NCI-H82 treated with DMSO at 0.1 percent for 48 hours (cell line): ENCODE measurements around the gene PRKG1.

Source experiments
- DNase-seq: peaks from one replicate; lab custom pipeline; 2025; ENCODE audit not compliant: unreplicated experiment; lab: John Stamatoyannopoulos, UW

Gene PRKG1

GRCh38 chr10:51629934-51630639 is 555.8 kb downstream of the PRKG1 start:
- DNase-seq = no peak

GRCh38 chr10:51630640-51631005 is 556.3 kb downstream of the PRKG1 start:
- DNase-seq = no peak

GRCh38 chr10:51635436-51635835 is 561.1 kb downstream of the PRKG1 start:
- DNase-seq = no peak

GRCh38 chr10:51638211-51638610 is 563.9 kb downstream of the PRKG1 start:
- DNase-seq = no peak

DNA sequence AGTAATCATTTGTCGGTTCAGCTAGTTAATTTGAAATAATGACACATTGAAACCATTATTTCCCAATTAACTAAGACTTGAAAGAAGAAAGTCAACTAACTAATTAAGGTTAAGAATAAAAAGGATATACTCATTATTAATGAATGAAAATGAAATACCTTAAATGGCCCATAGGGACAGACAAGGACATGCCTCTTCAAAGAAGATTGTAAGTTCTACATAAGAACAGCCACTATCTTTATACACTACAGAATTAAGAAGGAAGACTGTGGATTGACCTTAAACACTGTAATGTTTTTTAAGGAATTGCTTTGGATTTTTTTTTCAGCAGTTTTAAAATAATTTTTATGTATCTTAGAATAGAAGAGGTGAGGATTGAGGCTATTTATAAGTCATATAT is 564.5 kb downstream of the PRKG1 start:
- no peak for DNase-seq

DNA sequence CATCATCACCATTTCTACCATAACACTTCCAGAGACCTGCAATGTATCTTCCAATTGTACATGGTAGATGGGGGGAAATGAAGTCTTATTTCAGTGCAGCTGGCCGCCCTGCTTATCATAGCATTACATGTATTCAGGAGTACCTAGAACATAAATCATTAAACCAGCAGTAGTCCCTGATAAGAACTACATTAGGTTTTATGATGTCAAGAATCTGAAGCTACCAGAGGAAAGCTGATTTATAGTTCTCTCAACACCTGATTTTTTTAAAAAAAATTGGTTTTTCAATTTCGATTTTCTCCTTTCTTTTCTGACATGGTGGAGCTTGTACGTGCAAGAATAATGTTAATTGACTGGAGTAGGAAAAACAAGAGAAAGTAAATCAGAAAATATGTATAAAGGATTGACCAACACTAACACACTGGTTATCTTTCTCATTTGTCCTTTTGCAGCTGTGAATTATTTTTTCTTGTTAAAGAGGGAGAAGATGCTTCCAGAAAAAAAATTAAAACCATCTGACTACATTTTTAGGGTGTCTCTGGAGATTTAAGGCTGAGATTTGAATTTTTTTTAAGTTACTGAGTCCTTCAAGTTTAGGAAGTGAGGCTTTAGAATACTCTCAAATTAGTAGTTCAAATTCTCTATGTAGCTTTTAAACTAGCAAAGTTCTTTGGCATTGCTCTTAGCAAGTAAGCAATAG is 566.0 kb downstream of the PRKG1 start:
- no peak for DNase-seq

- no peak for DNase-seq
These were observed 568.3 kb downstream of the PRKG1 start for GRCh38 chr10:51642581-51642980.

- DNase-seq = no peak
These were observed 569.4 kb downstream of the PRKG1 start for GRCh38 chr10:51643734-51644133.

- no peak for DNase-seq
These were observed 574.8 kb downstream of the PRKG1 start for GRCh38 chr10:51649064-51649463.

- DNase-seq = no peak
These were observed 576.8 kb downstream of the PRKG1 start for GRCh38 chr10:51651063-51651462.

- no peak for DNase-seq
These were observed 578.7 kb downstream of the PRKG1 start for GRCh38 chr10:51653025-51653424.

DNA sequence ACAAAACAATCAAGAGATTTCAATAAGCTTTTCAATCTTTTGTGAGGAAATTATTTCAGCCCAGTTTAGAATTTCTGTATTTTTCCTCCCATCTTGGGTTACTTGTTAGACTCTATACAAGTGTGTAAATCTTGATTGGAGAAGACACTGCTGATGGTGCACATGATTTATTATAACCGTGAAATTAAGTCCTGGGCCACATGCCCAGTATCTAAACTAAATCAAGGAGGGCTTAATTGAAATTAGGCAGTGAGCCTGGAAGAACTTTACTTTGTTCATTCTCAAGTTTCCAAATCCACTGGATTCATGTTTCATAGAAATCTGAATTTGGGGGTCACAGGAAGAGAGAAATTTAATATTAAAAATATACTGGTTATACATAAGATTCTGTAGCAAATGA is 580.6 kb downstream of the PRKG1 start:
- DNase-seq = no peak

DNA sequence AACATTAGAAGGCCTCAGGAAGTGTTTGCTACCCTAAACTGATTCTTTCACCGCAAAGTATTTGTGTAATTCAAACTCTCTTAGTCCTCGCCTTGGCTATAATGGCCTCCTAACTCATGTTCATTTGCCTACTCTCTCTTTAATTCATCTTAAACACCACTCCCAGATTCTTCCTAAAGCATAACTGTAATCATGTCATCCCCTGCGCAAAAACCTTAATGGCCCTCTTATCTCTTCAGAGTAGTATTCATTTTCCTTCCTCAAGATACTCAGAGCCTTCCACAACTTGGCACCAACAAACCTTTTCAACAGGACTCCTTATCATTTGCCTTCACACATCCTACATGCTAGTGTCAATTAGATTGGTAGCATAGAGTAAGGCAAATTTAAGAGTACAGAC is 582.2 kb downstream of the PRKG1 start:
- DNase-seq = no peak

DNA sequence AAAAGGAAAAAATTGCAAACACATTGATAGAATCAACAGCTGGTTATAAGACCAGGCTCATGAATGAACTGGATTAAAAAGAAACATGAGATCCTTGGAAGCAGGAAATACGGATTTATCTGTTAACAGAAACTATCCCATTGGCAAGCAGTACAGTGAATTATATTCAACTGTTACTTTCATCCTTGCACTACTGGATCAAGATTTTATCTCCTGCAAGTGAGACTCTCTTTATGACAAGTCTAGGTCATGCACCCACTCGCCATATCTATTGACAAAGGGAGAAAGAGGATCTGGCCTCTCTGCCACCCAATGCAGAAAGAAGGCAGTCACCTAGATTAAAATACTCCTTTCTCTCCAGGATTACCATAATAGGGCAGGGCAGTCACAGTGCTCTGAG is 583.7 kb downstream of the PRKG1 start:
- DNase-seq = no peak

DNA sequence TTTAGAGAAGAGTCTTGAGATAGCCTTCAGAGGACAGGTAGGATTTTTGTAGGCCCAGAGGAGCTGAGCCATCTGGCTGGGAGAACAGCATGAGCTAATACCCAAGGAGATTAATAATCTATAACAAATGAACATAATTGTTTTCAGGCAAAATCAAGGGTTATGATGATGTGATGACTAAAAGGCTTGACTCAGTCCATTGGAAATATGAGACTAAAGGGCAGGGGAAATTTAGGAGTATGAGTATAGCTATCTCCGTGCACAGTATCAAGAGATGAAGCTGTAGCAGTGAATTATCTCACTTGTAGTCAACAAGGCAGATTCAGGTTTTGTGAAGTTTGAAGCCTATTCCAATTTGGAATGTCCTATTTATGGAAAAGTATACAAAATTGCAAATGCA is 585.1 kb downstream of the PRKG1 start:
- no peak for DNase-seq

DNA sequence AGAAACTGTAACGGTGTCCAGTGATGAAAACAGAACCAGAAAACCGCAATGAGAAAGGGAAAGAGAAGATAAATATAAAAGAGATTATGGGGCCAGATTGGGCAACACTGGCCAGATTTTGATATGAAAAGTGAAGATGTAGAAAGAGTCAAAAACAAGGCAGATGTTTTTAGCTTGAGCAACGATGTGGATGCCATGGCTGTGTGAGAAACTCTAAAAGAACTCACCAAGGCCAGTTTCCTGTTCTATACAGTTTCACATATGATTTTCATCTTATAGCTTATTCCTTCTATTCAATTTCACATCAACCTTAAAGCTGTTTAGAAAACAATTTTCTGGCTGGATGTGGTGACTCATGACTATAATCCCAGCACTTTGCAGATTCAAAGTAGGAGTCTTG is 588.8 kb downstream of the PRKG1 start:
- DNase-seq = no peak

DNA sequence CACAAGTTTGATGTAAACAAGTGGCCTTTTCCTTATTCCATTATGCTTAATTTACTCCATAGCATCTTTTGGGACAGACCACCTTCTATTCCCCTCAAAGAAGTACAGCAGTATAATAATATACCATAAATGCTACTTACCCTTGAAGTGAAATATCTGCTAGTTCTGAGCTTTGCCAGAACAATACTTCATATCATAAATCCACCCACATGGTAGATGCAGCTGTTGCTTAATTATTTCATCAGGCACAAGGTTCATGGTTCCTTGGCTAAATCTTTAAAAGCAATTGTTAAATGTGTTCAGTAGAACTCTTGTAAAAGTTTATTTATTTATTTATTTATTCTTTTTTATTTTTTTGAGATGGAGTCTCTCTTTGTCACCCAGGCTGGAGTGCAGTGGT is 592.2 kb downstream of the PRKG1 start:
- DNase-seq = no peak

DNA sequence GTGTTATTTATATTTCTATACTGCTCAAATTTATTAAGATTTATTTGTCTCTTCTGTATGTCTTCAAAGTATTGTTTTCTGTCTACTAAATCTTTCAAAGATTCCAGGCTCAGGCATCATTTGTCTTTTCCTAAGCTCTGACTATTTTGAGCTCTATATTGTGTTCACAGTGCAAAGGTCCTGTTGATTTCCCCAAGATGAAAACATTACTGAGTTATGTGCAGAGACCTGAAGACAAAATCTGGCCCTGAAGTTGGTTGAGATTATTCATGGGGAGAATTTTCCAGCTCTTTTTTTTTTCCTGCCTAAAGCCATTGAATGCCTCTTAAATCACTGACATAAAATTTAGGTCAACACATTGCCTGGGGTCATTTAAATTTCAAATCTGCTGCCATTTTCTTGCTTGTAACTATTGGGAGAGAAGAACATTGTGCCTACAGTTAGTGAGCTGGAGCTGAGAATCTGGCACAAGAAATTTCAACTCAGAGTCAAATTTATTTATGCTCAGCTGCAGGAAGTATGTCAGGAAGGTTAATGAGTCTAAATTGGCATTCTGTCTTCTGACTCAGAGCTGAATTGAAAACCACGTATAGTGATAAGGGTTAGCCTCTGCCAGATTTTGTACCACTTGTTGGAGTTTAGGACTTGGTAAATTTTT is 593.5 kb downstream of the PRKG1 start:
- no peak for DNase-seq

DNA sequence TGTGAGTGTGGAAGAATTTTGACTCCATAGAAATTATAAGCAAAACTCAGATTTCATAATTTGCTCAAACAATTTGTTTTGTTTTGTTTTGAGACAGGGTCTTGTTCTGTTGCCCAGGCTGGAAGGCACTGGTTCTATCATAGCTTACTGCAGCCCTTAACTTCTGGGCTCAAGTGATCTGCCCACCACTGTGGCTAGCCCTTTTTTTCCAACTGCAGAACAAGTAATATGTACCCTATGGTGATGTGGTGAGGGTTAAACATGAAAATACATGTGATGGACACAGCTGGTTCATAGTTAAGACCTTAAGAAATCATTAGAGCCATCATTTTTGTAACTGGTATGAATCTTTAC is 594.0 kb downstream of the PRKG1 start:
- no peak for DNase-seq

DNA sequence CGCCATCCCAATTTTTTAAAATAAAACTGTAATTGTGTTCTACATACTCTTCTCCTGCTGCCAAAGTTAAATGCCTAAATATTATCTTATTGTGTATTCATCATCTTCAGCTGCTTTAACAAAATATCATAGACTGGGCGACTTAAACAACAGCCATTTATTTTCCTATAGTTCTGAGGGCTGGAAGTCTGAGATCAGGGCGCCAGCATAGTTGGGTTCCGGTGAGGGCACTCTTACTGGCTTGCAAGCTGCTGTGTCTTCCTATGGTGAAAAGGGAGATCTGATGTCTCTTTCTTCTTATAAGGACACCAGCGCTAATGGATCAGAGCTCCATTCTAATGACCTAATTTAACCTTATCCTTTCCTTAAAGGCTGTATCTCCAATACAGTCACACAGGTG is 594.8 kb downstream of the PRKG1 start:
- no peak for DNase-seq

- DNase-seq = no peak
These were observed 597.8 kb downstream of the PRKG1 start for GRCh38 chr10:51672039-51672535.

- no peak for DNase-seq
These were observed 600.8 kb downstream of the PRKG1 start for GRCh38 chr10:51675088-51675487.
